Measurements from ENCODE around the gene CPNE7. TPM values are rescaled to one million over a fixed set of nuclear protein-coding genes. Genes with fewer than 3 reads are reported as not detected.
A peak's percentile ranks its signal among the peaks of the same experiment; 100 is the strongest.

CPNE7 gene
- total RNA-seq = under 1 TPM in 1 of 2 experiments, not detected in 1; 0.23 TPM
- polyA plus RNA-seq = under 1 TPM in 1 of 3 donors, not detected in 2; 0.53 TPM
- 0.14 to 6.1 (median 0.68) reads per million in 6 experiments for total RNA-seq

GRCh38 chr16:89575247-89576152 is at the start of gene CPNE7:
CPNE7 (plus strand) TSS chr16:89575758; CDS start chr16:89575898, 140 bp downstream.
- Mint-ChIP-seq H3K4me1 (peaks cover 9 to 18% (median 14%) of the 10 kb centered on the region in 4 donors), H3K9me3 (no peaks in the 10 kb centered on the region), H3K36me3 (no peaks in the 10 kb centered on the region), H3K27me3 (peaks cover 3 to 27% (median 9%) of the 10 kb centered on the region in 5 donors), H3K4me3 (peak within 1 kb of the TSS; percentile 48 to 72 (median 64)), H3K27ac (peak within 1 kb of the TSS in 1 of 10 donors; percentile 25)
- ATAC-seq (peak; percentile 45 to 48), DNase-seq (no peak)
- POLR2A ChIA-PET = interaction anchor here (1.1 to 1.5 kb wide), 2 partner anchors 10 to 14 kb away, joined by 3 to 9 read pairs; no protein-coding TSS in a partner anchor

DNA sequence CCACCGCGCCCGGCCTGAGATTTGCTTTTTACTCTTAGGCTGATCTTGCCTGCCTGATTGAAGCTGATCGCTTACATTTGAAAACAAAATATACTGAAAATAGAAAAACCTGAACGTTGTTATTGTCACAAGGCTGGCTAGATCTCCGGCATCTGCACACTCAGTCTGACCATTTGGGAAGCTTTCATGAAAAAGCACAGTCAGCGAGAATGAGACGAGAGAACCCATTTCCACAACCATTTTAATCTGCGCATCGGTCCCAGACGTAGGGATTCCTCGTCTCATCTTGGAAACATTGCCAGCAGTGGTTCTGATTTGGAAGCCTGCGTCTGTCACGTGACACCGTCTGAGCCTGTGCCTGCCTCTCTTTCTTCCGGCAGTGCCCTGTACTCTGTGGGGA is 46.5 kb upstream of the CPNE7 start:
- DNase-seq (no peak), ATAC-seq (no peak)
- Mint-ChIP-seq H3K27me3 (no peaks in the 10 kb centered on the region), H3K9me3 (no peaks in the 10 kb centered on the region), H3K4me1 (peaks cover 2 to 17% (median 9%) of the 10 kb centered on the region in 4 donors), H3K4me3 (no peak overlapping the region), H3K36me3 (peaks cover 0 to 78% (median 23%) of the 10 kb centered on the region in 3 donors), H3K27ac (peak overlapping the region in 2 of 10 donors; percentile 11 to 72)
- POLR2A ChIA-PET = interaction anchor here (0.6 to 0.7 kb wide), 2 partner anchors 21 to 136 kb away, joined by 3 read pairs; partner anchors contain the start of gene SPG7

DNA sequence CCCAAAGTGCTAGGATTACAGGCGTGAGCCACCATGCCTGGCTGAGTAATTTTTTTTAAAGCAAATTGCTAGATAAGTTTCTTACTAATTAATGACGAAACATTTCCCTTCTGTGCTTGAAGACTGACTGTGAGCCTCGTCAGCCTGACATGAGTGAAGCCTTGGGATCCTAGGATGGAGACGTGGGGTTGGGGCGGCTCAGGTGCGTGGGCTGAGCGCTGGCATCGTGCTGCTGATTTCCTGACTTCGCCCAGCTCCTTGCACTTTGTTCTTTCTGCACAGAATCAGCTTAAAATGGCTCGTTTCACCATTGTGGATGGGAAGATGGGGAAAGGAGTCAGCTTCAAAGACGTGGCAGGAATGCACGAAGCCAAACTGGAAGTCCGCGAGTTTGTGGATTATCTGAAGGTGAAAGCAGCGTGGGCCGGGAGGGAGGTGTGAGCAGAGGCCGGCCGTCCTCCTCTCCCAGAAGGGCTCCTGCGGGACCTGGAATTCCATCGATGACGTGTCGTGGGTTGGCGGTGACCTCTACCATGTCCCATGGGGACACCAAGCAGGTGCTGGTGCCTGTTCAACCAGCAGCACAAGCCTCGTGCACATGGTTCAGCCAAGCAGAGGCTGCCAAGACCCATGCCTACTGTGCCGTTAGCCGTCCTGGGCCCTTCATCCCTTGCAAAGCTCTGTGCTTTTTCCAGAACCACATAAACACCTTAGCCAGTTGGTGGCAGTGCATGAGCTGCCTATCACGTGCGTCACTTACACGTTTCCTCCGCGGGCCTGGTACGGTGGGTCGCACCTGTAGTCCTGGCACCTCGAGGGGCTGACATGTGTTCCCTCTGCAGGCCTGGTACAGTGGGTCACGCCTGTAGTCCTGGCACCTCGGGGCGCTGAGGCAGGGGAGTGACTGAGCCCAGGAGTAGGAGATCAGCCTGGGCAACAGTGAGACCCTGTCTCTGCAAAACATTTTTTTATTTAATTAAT is 44.9 kb upstream of the CPNE7 start:
- H3K4me3 Mint-ChIP-seq = no peak overlapping the region
- peaks cover 0 to 65% (median 14%) of the 10 kb centered on the region in 3 donors for H3K36me3 Mint-ChIP-seq
- H3K4me1 Mint-ChIP-seq = peaks cover 7 to 23% (median 22%) of the 10 kb centered on the region in 4 donors
- no peaks in the 10 kb centered on the region for H3K9me3 Mint-ChIP-seq
- no peaks in the 10 kb centered on the region for H3K27me3 Mint-ChIP-seq
- ATAC-seq (no peak), DNase-seq (no peak)
- H3K27ac Mint-ChIP-seq = peak overlapping the region in 1 of 10 donors; percentile 57
- POLR2A ChIA-PET = no interaction called here

GRCh38 chr16:89531821-89532526 is 43.6 kb upstream of the CPNE7 start:
- H3K9me3 Mint-ChIP-seq = no peaks in the 10 kb centered on the region
- H3K27me3 Mint-ChIP-seq = no peaks in the 10 kb centered on the region
- POLR2A ChIA-PET = interaction anchor here (1.9 kb wide), 1 partner anchor 43 kb away, joined by 9 read pairs; no protein-coding TSS in a partner anchor
- H3K27ac Mint-ChIP-seq = peak overlapping the region in 3 of 10 donors; percentile 25 to 52 (median 40)
- H3K4me3 Mint-ChIP-seq = no peak overlapping the region
- DNase-seq (no peak), ATAC-seq (no peak)
- peaks cover 7 to 23% (median 22%) of the 10 kb centered on the region in 4 donors for H3K4me1 Mint-ChIP-seq
- peaks cover 0 to 55% (median 11%) of the 10 kb centered on the region in 3 donors for H3K36me3 Mint-ChIP-seq

- peaks cover 7 to 23% (median 22%) of the 10 kb centered on the region in 4 donors for H3K4me1 Mint-ChIP-seq
- POLR2A ChIA-PET = interaction anchor here (0.5 to 2.6 kb wide), 13 partner anchors 13 to 289 kb away, joined by 3 to 19 read pairs (median 5); partner anchors contain the start of genes ANKRD11, RPL13 and SPG7
- no peaks in the 10 kb centered on the region for H3K9me3 Mint-ChIP-seq
- peak overlapping the region; percentile 84 to 98 (median 94) for H3K27ac Mint-ChIP-seq
- no peaks in the 10 kb centered on the region for H3K27me3 Mint-ChIP-seq
- H3K36me3 Mint-ChIP-seq = peaks cover 0 to 43% (median 3%) of the 10 kb centered on the region in 3 donors
- DNase-seq (peak in 9 of 10 donors; percentile 36 to 81 (median 56)), ATAC-seq (peak; percentile 93 to 96)
- peak overlapping the region; percentile 36 to 80 (median 70) for H3K4me3 Mint-ChIP-seq
These were observed 41.3 kb upstream of the CPNE7 start for GRCh38 chr16:89534252-89534756.

DNA sequence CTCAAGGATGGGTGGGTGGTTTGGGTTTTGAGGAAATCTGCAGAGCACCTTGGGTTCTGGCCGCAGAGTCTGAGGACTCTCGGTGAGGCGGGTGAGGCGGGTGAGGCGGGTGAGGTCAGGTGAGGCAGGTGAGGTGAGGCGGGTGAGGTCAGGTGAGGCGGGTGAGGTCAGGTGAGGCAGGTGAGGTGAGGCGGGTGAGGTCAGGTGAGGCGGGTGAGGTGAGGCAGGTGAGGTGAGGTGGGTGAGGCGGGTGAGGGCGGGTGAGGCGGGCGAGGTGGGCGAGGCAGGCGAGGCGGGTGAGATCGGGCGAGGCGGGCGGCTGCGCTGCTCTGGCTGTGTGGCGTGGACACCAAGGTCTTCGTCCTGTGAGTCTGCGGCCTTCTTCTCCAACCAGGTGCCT is 39.2 kb upstream of the CPNE7 start:
- Mint-ChIP-seq H3K27me3 (no peaks in the 10 kb centered on the region), H3K4me3 (no peak overlapping the region), H3K9me3 (no peaks in the 10 kb centered on the region), H3K4me1 (peaks cover 7 to 25% (median 23%) of the 10 kb centered on the region in 4 donors), H3K36me3 (peaks cover 0 to 35% (median 0%) of the 10 kb centered on the region in 3 donors), H3K27ac (peak overlapping the region in 7 of 10 donors; percentile 35 to 91 (median 62))
- POLR2A ChIA-PET = interaction anchor here (0.9 to 1.1 kb wide), 2 partner anchors 10 to 13 kb away, joined by 4 read pairs; no protein-coding TSS in a partner anchor
- no peak for DNase-seq
- ATAC-seq = no peak

DNA sequence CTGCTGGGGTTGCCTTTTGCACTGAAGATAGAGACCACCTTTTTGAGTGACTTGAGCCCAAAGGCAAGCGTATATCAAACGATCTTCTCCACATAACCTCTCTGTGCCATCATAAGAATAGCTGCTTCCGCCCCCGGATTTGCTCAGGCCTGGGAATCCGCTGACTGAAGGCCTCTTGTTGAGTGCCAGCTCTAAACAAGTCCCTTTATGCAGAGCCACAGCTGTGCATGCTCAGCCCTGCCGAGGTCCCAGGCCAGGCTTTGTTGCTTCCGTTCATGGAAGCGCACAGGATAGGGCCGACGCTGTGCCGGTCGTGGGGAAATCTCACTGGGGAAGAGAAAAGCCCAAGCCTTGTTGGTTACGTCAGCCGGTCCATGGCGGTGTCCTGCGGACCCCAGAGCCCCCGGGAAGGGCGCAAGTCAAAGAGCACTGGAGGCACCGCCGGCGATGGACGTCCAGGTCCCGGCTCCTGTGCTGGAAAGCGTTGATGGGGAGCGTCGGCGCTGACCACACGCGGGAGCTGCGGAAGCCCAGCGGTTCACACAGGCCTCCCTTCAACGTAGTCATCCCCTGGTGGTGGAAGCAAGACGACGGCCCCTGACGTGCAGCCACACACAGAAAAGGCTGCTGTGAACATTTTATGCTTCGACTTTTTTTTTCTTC is 38.5 kb upstream of the CPNE7 start:
- Mint-ChIP-seq H3K4me3 (peak overlapping the region in 2 of 10 donors; percentile 18 to 24), H3K9me3 (no peaks in the 10 kb centered on the region), H3K36me3 (peaks cover 0 to 31% (median 0%) of the 10 kb centered on the region in 3 donors), H3K4me1 (peaks cover 7 to 26% (median 23%) of the 10 kb centered on the region in 4 donors), H3K27me3 (no peaks in the 10 kb centered on the region), H3K27ac (peak overlapping the region; percentile 13 to 91 (median 50))
- POLR2A ChIA-PET = interaction anchor here (0.9 to 1.9 kb wide), 3 partner anchors 9 to 29 kb away, joined by 4 to 6 read pairs (median 4); partner anchors contain the start of gene SPG7
- no peak for DNase-seq
- no peak for ATAC-seq

GRCh38 chr16:89537549-89537925 is 38.0 kb upstream of the CPNE7 start:
- POLR2A ChIA-PET = interaction anchor here (1.1 to 1.9 kb wide), 2 partner anchors 8 to 30 kb away, joined by 4 to 6 read pairs; partner anchors contain the start of gene SPG7
- H3K4me3 Mint-ChIP-seq = no peak overlapping the region
- no peaks in the 10 kb centered on the region for H3K9me3 Mint-ChIP-seq
- H3K27me3 Mint-ChIP-seq = no peaks in the 10 kb centered on the region
- ATAC-seq (no peak), DNase-seq (no peak)
- H3K27ac Mint-ChIP-seq = peak overlapping the region in 7 of 10 donors; percentile 21 to 71 (median 35)
- peaks cover 0 to 30% (median 0%) of the 10 kb centered on the region in 3 donors for H3K36me3 Mint-ChIP-seq
- H3K4me1 Mint-ChIP-seq = peaks cover 7 to 26% (median 22%) of the 10 kb centered on the region in 4 donors

- ATAC-seq (no peak), DNase-seq (no peak)
- POLR2A ChIA-PET = interaction anchor here (1.9 kb wide), 1 partner anchor 31 kb away, joined by 6 read pairs; the partner anchor contains the start of gene SPG7
- Mint-ChIP-seq H3K4me1 (peaks cover 7 to 27% (median 22%) of the 10 kb centered on the region in 4 donors), H3K9me3 (no peaks in the 10 kb centered on the region), H3K27me3 (no peaks in the 10 kb centered on the region), H3K27ac (peak overlapping the region in 7 of 10 donors; percentile 10 to 82 (median 59)), H3K36me3 (peaks cover 0 to 27% (median 0%) of the 10 kb centered on the region in 3 donors), H3K4me3 (no peak overlapping the region)
These were observed 37.3 kb upstream of the CPNE7 start for GRCh38 chr16:89538286-89538685.

DNA sequence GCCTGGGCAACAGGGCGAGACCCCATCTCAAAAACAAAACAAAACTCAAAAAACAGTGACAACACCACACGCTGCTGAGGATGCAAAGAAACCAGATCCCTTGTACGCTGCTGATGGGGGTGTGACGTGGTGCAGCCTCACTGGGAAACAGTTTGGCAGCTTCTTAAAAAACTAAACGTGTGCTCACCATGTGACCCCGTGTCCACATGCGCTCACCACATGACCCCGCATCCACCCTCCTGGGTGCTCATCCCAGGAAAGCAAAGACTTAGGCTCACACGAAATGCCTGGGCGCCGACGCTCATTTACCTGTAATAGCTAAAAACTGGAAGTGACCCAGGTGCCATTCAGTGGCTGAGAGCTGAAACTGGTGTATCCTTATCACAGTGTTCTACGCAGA is 35.0 kb upstream of the CPNE7 start:
- H3K4me3 Mint-ChIP-seq = peak overlapping the region in 1 of 10 donors; percentile 29
- DNase-seq (no peak), ATAC-seq (no peak)
- H3K4me1 Mint-ChIP-seq = peaks cover 0 to 5% (median 0%) of the 10 kb centered on the region in 4 donors
- H3K9me3 Mint-ChIP-seq = no peaks in the 10 kb centered on the region
- peak overlapping the region in 3 of 10 donors; percentile 40 to 56 (median 43) for H3K27ac Mint-ChIP-seq
- H3K36me3 Mint-ChIP-seq = peaks cover 0 to 24% (median 0%) of the 10 kb centered on the region in 3 donors
- no peaks in the 10 kb centered on the region for H3K27me3 Mint-ChIP-seq
- POLR2A ChIA-PET = interaction anchor here (1.1 to 1.5 kb wide), 3 partner anchors 9 to 31 kb away, joined by 3 to 4 read pairs (median 3); no protein-coding TSS in a partner anchor

All from naive thymus-derived CD8-positive, alpha-beta T cell (primary cell).